MM.1S (cell line): ENCODE data around the gene HSP90AB1.

Experiments used
- DNase-seq: peaks from one replicate; pipeline ENCODE4 v3.0.0-alpha.2; 2015
- H2AFZ ChIP-seq: fragments of 300-600 bp; sonication (generic); 2 replicates; pipeline ENCODE4 v1.6.0; 2016; ENCODE audit warnings: antibody characterized with exemption, low read length
- H3F3A ChIP-seq: fragments of 300-600 bp; sonication (generic); 2 replicates; pipeline ENCODE4 v1.6.1; 2016; ENCODE audit warnings: mild to moderate bottlenecking, antibody characterized with exemption, low read length, moderate library complexity, mixed read lengths; ENCODE audit not compliant: insufficient read depth
- H3K27ac ChIP-seq: fragments of 300-600 bp; sonication (generic); 2 replicates; pipeline ENCODE4 v1.5.1; 2016; ENCODE audit warnings: mild to moderate bottlenecking, low read length
- H3K27me3 ChIP-seq: fragments of 300-600 bp; sonication (generic); replicated peaks from 2 replicates; pipeline ENCODE4 v1.6.0; 2016; ENCODE audit warnings: low read length; ENCODE audit not compliant: insufficient read depth
- H3K36me3 ChIP-seq: fragments of 300-600 bp; sonication (generic); replicated peaks from 2 replicates; pipeline ENCODE4 v1.6.1; 2016; ENCODE audit warnings: mild to moderate bottlenecking, low read length, mixed read lengths; ENCODE audit not compliant: insufficient read depth
- H3K4me1 ChIP-seq: fragments of 300-600 bp; sonication (generic); 2 replicates; pipeline ENCODE4 v1.6.1; 2016; ENCODE audit warnings: low read length, mixed read lengths
- H3K4me2 ChIP-seq: fragments of 300-600 bp; sonication (generic); 2 replicates; pipeline ENCODE4 v1.6.0; 2016; ENCODE audit warnings: low read depth, low read length
- H3K4me3 ChIP-seq: fragments of 300-600 bp; sonication (generic); 2 replicates; pipeline ENCODE4 v1.5.1; 2016; ENCODE audit warnings: low read length, mixed read lengths
- H3K79me2 ChIP-seq: fragments of 300-600 bp; sonication (generic); 2 replicates; pipeline ENCODE4 v1.6.1; 2016; ENCODE audit warnings: mixed run types, low read length, mixed read lengths
- H3K9ac ChIP-seq: fragments of 300-600 bp; sonication (generic); 2 replicates; pipeline ENCODE4 v1.6.1; 2016; ENCODE audit warnings: low read length, mixed read lengths
- H3K9me2 ChIP-seq: fragments of 300-600 bp; sonication (generic); replicated peaks from 2 replicates; pipeline ENCODE4 v1.6.1; 2016; ENCODE audit warnings: mild to moderate bottlenecking, low read length, mixed read lengths; ENCODE audit not compliant: insufficient read depth
- H3K9me3 ChIP-seq: fragments of 300-600 bp; sonication (generic); replicated peaks from 2 replicates; pipeline ENCODE4 v1.6.1; 2016; ENCODE audit warnings: mild to moderate bottlenecking, low read length, mixed read lengths; ENCODE audit not compliant: insufficient read depth
- H4K20me1 ChIP-seq: fragments of 300-600 bp; sonication (generic); 2 replicates; pipeline ENCODE4 v1.6.1; 2016; ENCODE audit warnings: mild to moderate bottlenecking, low read length, moderate library complexity, mixed read lengths; ENCODE audit not compliant: insufficient read depth
- CTCF ChIP-seq: fragments of 300-600 bp; sonication (generic); IDR thresholded peaks from 2 replicates; pipeline ENCODE4 v1.5.1; 2016; ENCODE audit warnings: antibody characterized with exemption, low read length, mixed read lengths
- EZH2 ChIP-seq: fragments of 300-600 bp; sonication (generic); optimal IDR thresholded peaks from 2 replicates; pipeline ENCODE3; 2017; ENCODE audit warnings: low read depth, mild to moderate bottlenecking, antibody characterized with exemption, low read length, mixed read lengths
- EZH2phosphoT487 ChIP-seq: fragments of 300-600 bp; sonication (generic); IDR thresholded peaks from 2 replicates; pipeline ENCODE4 v1.6.1; 2018; ENCODE audit warnings: antibody characterized with exemption, low read length

Gene HSP90AB1

GRCh38 chr6:44300292-44300823, 53.5 kb downstream of the HSP90AB1 start:
- Histone ChIP-seq H3K9ac (no peak overlapping the region), H3K9me3 (no peaks in the 10 kb centered on the region), H3K4me2 (no peak overlapping the region), H3K4me1 (no peaks in the 10 kb centered on the region), H4K20me1 (no peaks in the 10 kb centered on the region), H3K79me2 (no peaks in the 10 kb centered on the region), H3K9me2 (no peaks in the 10 kb centered on the region), H3K27me3 (peaks cover 21% of the 10 kb centered on the region), H3F3A (no peaks in the 10 kb centered on the region), H2AFZ (no peak overlapping the region), H3K4me3 (no peak overlapping the region), H3K27ac (no peak overlapping the region), H3K36me3 (no peaks in the 10 kb centered on the region)
- no peak for DNase-seq
- TF ChIP-seq EZH2phosphoT487 (no peak), CTCF (no peak), EZH2 (no peak)

- no peaks in the 10 kb centered on the region for H3K36me3 ChIP-seq
- H3K9ac ChIP-seq: no peak overlapping the region
- H2AFZ ChIP-seq: no peak overlapping the region
- no peak overlapping the region for H3K4me3 ChIP-seq
- H3K9me2 ChIP-seq: no peaks in the 10 kb centered on the region
- H3K4me2 ChIP-seq: no peak overlapping the region
- H3K27me3 ChIP-seq: peaks cover 15% of the 10 kb centered on the region
- H3K9me3 ChIP-seq: no peaks in the 10 kb centered on the region
- H3K27ac ChIP-seq: no peak overlapping the region
- no peaks in the 10 kb centered on the region for H3K79me2 ChIP-seq
- no peaks in the 10 kb centered on the region for H3K4me1 ChIP-seq
- DNase-seq: no peak
- H3F3A ChIP-seq: no peaks in the 10 kb centered on the region
- no peak for TF ChIP-seq CTCF
- no peak for TF ChIP-seq EZH2
- TF ChIP-seq EZH2phosphoT487: no peak
- no peaks in the 10 kb centered on the region for H4K20me1 ChIP-seq
Measured at GRCh38 chr6:44301106-44301505, 54.2 kb downstream of the HSP90AB1 start.

GRCh38 chr6:44301782-44302564, 55.1 kb downstream of the HSP90AB1 start:
- Histone ChIP-seq H3F3A (no peaks in the 10 kb centered on the region), H3K9me3 (no peaks in the 10 kb centered on the region), H4K20me1 (no peaks in the 10 kb centered on the region), H3K27ac (no peak overlapping the region), H2AFZ (no peak overlapping the region), H3K27me3 (peaks cover 8% of the 10 kb centered on the region), H3K4me2 (no peak overlapping the region), H3K4me3 (no peak overlapping the region), H3K9ac (no peak overlapping the region), H3K79me2 (no peaks in the 10 kb centered on the region), H3K36me3 (no peaks in the 10 kb centered on the region), H3K4me1 (no peaks in the 10 kb centered on the region), H3K9me2 (no peaks in the 10 kb centered on the region)
- TF ChIP-seq CTCF: no peak
- no peak for DNase-seq
